ENCODE measurements around the gene IGF2BP2. TPM values are rescaled to one million over a fixed set of nuclear protein-coding genes. Genes with fewer than 3 reads are reported as not detected.
"Not testable (repeated sequence)": the region's sequence is repeated elsewhere in the genome, so short reads cannot be mapped to it uniquely, and the experiment has no call there.

IGF2BP2 gene
- polyA plus RNA-seq, 1 experiment = 2.0 TPM

GRCh38 chr3:185842241-185842640 is 17.4 kb upstream of the IGF2BP2 start:
- Histone ChIP-seq H3K27me3 (ENCODE audit: control insufficient read depth, insufficient read depth, low read length) (peaks cover 1% of the 10 kb centered on the region; the same call in 1 of the 2 replicates), H3K36me3 (ENCODE audit: control insufficient read depth, insufficient read depth, low read length) (no peaks in the 10 kb centered on the region), H3K4me3 (ENCODE audit: low read depth, low read length) (no peak overlapping the region)
- CTCF ChIA-PET = no interaction called here
- TF ChIP-seq CTCF (IDR thresholded peaks at IDR 0.05; ENCODE audit: insufficient read depth, low read depth, low read length) = no peak
- POLR2A ChIA-PET = no interaction called here
- no peak for DNase-seq (ENCODE audit: low read depth)

- H3K4me3 ChIP-seq (ENCODE audit: low read depth, low read length); H3K36me3 ChIP-seq (ENCODE audit: control insufficient read depth, insufficient read depth, low read length); POLR2A ChIA-PET; H3K27me3 ChIP-seq (ENCODE audit: control insufficient read depth, insufficient read depth, low read length); DNase-seq (ENCODE audit: low read depth): not testable (repeated sequence)
- CTCF ChIA-PET = interaction anchor here (1.6 kb wide), 1 partner anchor 178 kb away, joined by 3 read pairs; no protein-coding TSS in a partner anchor
These were observed 13.7 kb upstream of the IGF2BP2 start for GRCh38 chr3:185838417-185838989.

GRCh38 chr3:185837414-185837813 is 12.6 kb upstream of the IGF2BP2 start:
- no peak for DNase-seq (ENCODE audit: low read depth)
- no peak for TF ChIP-seq CTCF (IDR thresholded peaks at IDR 0.05; ENCODE audit: insufficient read depth, low read depth, low read length)
- no peaks in the 10 kb centered on the region for H3K36me3 ChIP-seq (ENCODE audit: control insufficient read depth, insufficient read depth, low read length)
- CTCF ChIA-PET = interaction anchor here (1.6 kb wide), 1 partner anchor 177 kb away, joined by 3 read pairs; no protein-coding TSS in a partner anchor
- POLR2A ChIA-PET = no interaction called here
- no peaks in the 10 kb centered on the region for H3K27me3 ChIP-seq (ENCODE audit: control insufficient read depth, insufficient read depth, low read length)
- H3K4me3 ChIP-seq (ENCODE audit: low read depth, low read length) = no peak overlapping the region

GRCh38 chr3:185831990-185832389 is 7.1 kb upstream of the IGF2BP2 start:
- peaks cover 2% of the 10 kb centered on the region; the same call in 1 of the 2 replicates for H3K36me3 ChIP-seq (ENCODE audit: control insufficient read depth, insufficient read depth, low read length)

GRCh38 chr3:185831195-185831594 is 6.4 kb upstream of the IGF2BP2 start:
- CTCF ChIA-PET = interaction anchor here (0.7 to 1.2 kb wide), 2 partner anchors 13 to 171 kb away, joined by 3 read pairs; no protein-coding TSS in a partner anchor

More at GRCh38 chr3:185831990-185832389, 7.1 kb upstream of the IGF2BP2 start:
- ChIA-PET POLR2A (interaction anchor here (0.6 kb wide), 1 partner anchor 10 kb away, joined by 5 read pairs; no protein-coding TSS in a partner anchor), CTCF (interaction anchor here (0.7 to 1.2 kb wide), 3 partner anchors 9 to 172 kb away, joined by 3 read pairs; no protein-coding TSS in a partner anchor)
- Histone ChIP-seq H3K27me3 (ENCODE audit: control insufficient read depth, insufficient read depth, low read length) (no peaks in the 10 kb centered on the region), H3K4me3 (ENCODE audit: low read depth, low read length) (no peak overlapping the region)
- TF ChIP-seq CTCF (IDR thresholded peaks at IDR 0.05; ENCODE audit: insufficient read depth, low read depth, low read length) = no peak
- DNase-seq (ENCODE audit: low read depth) = no peak

More at GRCh38 chr3:185831195-185831594, 6.4 kb upstream of the IGF2BP2 start:
- Histone ChIP-seq H3K36me3 (ENCODE audit: control insufficient read depth, insufficient read depth, low read length) (peaks cover 2% of the 10 kb centered on the region; the same call in 1 of the 2 replicates), H3K27me3 (ENCODE audit: control insufficient read depth, insufficient read depth, low read length) (no peaks in the 10 kb centered on the region), H3K4me3 (ENCODE audit: low read depth, low read length) (no peak overlapping the region)
- no peak for DNase-seq (ENCODE audit: low read depth)
- TF ChIP-seq CTCF (IDR thresholded peaks at IDR 0.05; ENCODE audit: insufficient read depth, low read depth, low read length) = no peak
- POLR2A ChIA-PET = no interaction called here
